HG03135 (cell line): ENCODE measurements around the gene SFI1.

Experiments
- ATAC-seq: cut with Tn5 transposase; IDR thresholded peaks from one replicate; pipeline ENCODE4 v1.9.1; 2021; ENCODE audit warnings: mild to moderate bottlenecking, moderate library complexity; ENCODE audit not compliant: unreplicated experiment

The SFI1 gene

DNA sequence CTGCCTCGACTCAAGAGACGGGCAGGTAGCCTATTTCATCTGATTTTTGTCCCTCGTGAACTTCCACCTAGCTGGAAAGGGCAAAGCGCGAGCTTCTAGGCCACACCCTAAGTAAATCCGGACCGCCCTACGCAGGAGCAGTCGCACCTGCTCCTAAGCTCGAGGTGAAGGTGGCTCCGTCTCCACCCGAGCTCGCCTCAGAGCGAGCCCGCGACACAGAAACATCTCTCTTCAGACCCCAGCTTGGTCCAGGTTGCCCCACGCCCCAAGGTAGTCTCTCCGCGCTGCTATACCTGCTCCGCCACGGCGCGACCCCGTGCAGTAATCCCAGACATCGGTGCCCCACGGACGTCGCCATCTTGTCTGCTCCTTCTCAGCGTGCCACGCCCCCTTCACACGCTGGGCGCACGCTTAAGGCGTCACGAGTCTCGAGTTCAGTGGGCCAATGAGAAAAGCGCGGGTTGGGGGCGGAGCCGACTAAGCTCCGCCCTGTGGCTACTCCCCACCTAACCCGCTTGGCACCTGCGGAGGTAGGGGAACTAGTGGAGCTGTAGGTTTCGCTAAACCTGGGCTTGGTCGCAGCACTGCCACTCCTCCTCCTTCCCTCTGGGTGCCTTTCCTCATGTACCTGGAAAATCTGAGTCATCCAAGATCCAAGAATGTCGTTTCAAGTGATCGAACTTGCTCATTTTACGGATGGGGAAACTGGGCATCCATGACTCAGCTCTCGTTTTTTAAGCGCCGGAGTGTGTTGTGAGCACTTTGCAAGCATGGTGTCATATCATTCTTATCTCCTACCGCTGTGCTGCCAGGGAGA lies 165.7 kb downstream of the SFI1 start, which contains the start of gene PISD:
Gene PISD, minus strand, starts transcription at position 365 of the 817 bp plus-strand sequence. Its CDS starts 7 bp downstream, at position 358.
- ATAC-seq = peak; percentile 86

DNA sequence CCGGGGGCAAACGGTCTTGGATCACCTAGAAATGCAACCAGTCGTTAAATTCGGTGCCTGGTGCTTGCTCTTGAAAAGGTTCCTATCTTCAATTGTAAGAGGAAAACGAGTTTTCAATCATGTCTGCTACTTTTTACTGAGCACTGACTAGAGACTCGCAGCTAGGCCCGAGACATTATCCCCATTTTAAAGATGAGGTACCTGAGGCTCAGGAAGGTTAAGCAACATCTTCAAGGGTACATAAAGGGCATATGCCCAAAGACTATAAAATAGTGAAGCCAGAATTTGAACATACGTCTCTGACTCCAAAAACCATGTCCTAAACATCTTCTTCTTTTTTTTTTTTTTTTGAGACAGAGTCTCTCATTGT lies 166.3 kb downstream of the SFI1 start:
- ATAC-seq = no peak
